Chondrocyte (in vitro differentiated cells): ENCODE data around the gene SENP8. TPM values are rescaled to one million over a fixed set of nuclear protein-coding genes. Genes with fewer than 3 reads are reported as not detected.

Experiments
- DNase-seq: peaks from one replicate; pipeline ENCODE4 v3.0.0; 2021; ENCODE audit warnings: mixed read lengths, low spot score
- H3K27ac Mint-ChIP-seq: one replicate; pipeline ENCODE4 v1.8.0; 2021; ENCODE audit warnings: mild to moderate bottlenecking, moderate library complexity, mixed read lengths; ENCODE audit not compliant: unreplicated experiment
- H3K27me3 Mint-ChIP-seq: 2 replicates; pipeline ENCODE4 v1.8.0; 2021; ENCODE audit warnings: low read depth, mixed read lengths
- H3K36me3 Mint-ChIP-seq: 2 replicates; pipeline ENCODE4 v1.8.0; 2021; ENCODE audit warnings: low read depth, mixed read lengths
- H3K4me1 Mint-ChIP-seq: 2 replicates; pipeline ENCODE4 v1.8.0; 2021; ENCODE audit warnings: low read depth, mild to moderate bottlenecking, mixed read lengths
- H3K4me3 Mint-ChIP-seq: one replicate; pipeline ENCODE4 v1.8.0; 2021; ENCODE audit warnings: mild to moderate bottlenecking, moderate library complexity, mixed read lengths; ENCODE audit not compliant: unreplicated experiment
- H3K9me3 Mint-ChIP-seq: 2 replicates; pipeline ENCODE4 v1.8.0; 2021; ENCODE audit warnings: low read depth, mixed read lengths
- total RNA-seq: library from RNA; stranded (reverse); gene quantifications from 3 replicates; pipeline ENCODE4 v1.2.1, GENCODE V29; 2021
- TF ChIP-seq, protein P1 (sequence below): fragments of 200-600 bp; sonication (generic); IDR thresholded peaks from 2 replicates; pipeline ENCODE4 v1.5.0; 2021; ENCODE audit warnings: antibody characterized with exemption, mild to moderate bottlenecking, moderate library complexity

SENP8 gene
- total RNA-seq, 1 donor from 2014 or later, result 2.9 TPM

DNA sequence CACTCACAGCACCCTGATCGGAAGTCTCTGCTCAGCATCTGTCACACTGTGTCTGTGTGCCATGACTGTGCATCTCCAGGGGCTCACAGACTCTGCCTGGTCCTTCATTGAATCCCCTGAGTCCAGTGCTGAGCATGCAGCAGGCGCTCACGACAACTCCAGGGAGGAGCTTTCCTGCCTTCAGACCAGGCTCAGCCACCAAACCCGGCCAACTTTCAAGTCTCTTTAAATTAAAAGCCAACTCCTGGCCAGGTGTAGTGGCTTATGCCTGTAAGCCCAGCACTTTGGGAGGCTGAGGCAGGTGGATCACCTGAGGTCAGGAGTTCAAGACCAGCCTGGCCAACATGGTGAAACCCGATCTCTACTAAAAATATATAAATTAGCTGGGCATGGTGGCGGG is 55.2 kb downstream of the SENP8 start:
- Mint-ChIP-seq H3K9me3 (no peaks in the 10 kb centered on the region), H3K36me3 (no peaks in the 10 kb centered on the region), H3K27me3 (peaks cover 9% of the 10 kb centered on the region), H3K4me3 (no peak overlapping the region), H3K27ac (no peak overlapping the region), H3K4me1 (peaks cover 10% of the 10 kb centered on the region)
- TF ChIP-seq, protein P1, sequence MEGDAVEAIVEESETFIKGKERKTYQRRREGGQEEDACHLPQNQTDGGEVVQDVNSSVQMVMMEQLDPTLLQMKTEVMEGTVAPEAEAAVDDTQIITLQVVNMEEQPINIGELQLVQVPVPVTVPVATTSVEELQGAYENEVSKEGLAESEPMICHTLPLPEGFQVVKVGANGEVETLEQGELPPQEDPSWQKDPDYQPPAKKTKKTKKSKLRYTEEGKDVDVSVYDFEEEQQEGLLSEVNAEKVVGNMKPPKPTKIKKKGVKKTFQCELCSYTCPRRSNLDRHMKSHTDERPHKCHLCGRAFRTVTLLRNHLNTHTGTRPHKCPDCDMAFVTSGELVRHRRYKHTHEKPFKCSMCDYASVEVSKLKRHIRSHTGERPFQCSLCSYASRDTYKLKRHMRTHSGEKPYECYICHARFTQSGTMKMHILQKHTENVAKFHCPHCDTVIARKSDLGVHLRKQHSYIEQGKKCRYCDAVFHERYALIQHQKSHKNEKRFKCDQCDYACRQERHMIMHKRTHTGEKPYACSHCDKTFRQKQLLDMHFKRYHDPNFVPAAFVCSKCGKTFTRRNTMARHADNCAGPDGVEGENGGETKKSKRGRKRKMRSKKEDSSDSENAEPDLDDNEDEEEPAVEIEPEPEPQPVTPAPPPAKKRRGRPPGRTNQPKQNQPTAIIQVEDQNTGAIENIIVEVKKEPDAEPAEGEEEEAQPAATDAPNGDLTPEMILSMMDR, result no peak
- no peak for DNase-seq

DNA sequence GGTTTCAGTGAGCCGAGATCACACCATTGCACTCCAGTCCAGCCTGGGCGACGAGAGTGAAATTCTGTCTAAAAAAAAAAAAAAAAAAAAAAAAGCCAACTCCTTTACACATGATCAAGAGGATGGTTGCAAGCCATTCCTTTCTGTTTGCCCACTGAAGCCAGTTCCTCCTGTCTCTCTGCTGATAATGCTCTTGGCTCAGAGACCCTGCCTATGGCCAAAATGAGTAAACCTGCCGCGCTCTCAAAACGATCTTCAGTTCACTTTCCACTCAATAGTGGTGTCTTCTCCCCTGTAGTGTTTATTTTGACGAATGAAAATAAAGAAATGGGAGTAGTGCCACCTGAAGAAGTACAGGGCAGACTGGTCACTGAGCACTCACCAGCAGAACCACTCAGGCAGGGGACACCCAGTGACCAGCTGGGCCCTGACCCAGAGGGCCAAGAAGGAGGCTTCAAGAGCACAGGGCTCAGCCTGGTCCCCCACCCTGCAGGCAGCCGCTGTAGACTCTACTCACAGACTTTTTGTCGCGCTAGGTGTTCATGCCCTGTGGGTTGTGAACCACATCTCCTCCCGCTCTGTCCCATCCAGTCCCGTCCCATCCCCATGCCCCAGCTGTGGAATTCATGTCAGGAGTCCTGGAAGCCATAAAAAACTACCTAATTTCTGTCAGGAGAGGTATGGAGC is 55.8 kb downstream of the SENP8 start:
- no peak for DNase-seq
- no peak overlapping the region for H3K27ac Mint-ChIP-seq
- no peak overlapping the region for H3K4me3 Mint-ChIP-seq
- no peaks in the 10 kb centered on the region for H3K36me3 Mint-ChIP-seq
- peaks cover 9% of the 10 kb centered on the region for H3K27me3 Mint-ChIP-seq
- peaks cover 4% of the 10 kb centered on the region for H3K4me1 Mint-ChIP-seq
- TF ChIP-seq, protein P1, result no peak
- H3K9me3 Mint-ChIP-seq, result no peaks in the 10 kb centered on the region

DNA sequence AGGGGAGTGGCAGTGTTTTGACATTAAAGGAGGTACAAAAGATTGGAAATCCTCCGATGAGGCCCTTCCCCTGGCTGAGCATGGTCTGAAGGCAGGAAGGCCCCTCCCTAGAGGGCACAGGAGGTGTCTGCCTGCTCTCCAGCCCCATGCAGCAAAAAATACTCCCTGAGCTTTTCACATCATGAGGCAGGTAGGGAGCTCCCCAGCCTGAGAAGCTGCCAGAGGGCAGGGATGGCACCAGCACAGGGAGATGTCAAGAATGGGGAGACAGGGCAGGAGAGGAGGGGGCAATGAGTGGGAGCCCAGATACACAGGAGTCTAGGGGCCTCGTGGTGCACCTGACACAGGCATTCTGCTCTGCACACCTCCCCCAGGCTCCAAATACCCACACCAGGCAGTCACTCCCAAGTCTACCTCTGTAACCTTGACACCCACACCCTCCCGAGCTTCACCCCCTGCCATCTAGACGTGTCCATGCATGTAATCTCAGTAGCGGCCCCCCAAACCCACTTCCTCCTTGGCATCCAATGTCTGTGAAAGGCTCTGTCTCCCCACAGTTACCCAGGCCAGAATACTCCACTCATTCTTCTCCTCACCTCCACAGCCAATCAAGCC is 56.5 kb downstream of the SENP8 start:
- H3K27ac Mint-ChIP-seq, result no peak overlapping the region
- no peak for DNase-seq
- peaks cover 2% of the 10 kb centered on the region for H3K4me1 Mint-ChIP-seq
- H3K27me3 Mint-ChIP-seq, result peaks cover 9% of the 10 kb centered on the region
- H3K4me3 Mint-ChIP-seq, result no peak overlapping the region
- TF ChIP-seq, protein P1, result no peak
- no peaks in the 10 kb centered on the region for H3K36me3 Mint-ChIP-seq
- no peaks in the 10 kb centered on the region for H3K9me3 Mint-ChIP-seq

DNA sequence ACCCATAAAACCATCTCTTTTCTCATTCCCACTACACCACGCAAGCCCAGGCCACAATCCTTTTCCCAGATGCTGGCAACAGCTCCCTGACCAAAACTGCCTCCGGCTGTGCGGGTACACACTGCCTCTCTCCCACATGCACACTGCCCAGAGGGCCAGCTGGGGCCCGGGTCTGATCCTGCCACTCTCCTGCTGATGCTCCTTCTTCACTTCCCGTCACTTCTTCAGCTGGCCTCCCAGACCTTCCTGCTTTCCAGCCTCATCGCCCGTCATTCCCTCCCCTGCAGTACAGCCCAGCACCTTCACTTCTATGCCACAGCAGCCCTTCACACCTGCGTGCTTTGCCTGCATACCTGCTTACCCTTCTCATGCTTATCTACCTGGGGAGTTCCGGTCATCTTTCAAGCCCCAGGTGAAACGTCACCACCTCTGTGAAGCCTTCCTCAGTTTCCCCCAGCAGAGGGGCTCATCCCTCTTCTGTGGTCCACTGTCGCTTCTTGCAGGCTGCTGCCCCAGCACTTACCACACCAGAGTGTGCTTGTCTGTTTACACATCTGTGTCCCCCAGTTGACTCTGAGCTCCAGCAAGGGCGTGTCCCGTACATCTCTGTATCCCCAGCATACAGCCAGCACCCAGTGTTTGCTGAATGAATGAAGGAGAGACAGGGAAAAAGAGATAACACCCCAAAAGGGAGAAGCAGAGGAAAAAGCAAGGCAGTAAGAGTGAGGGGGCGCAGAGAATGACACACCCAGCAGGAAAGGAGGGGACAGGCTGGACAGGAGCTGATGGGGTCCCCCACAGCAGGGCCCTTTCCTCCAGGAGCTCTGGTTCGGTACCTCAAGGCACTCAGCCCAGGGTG is 57.2 kb downstream of the SENP8 start:
- Mint-ChIP-seq H3K27me3 (peaks cover 9% of the 10 kb centered on the region), H3K9me3 (no peaks in the 10 kb centered on the region), H3K4me1 (peaks cover 8% of the 10 kb centered on the region), H3K36me3 (no peaks in the 10 kb centered on the region), H3K4me3 (no peak overlapping the region), H3K27ac (no peak overlapping the region)
- TF ChIP-seq, protein P1, result no peak
- no peak for DNase-seq

DNA sequence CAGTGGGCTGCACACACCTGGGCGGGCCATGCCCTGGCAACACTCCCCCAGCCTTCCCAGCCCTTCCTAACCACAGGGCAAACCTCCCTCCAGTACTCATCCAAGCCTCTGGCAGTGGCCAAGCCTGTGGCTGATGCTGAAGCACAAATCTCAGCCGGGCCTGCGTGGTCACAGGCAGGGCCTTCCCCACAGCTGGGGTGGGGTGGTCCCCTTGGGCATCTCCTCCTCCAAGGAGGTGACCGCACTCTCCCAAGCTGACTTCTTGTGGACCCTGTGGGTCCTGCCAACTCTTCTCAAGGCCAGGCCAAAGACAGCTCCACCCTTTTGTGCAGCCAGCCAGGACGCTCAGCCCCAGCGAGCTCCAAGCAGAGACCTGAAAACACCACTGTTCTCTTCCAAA is 58.0 kb downstream of the SENP8 start:
- H3K4me1 Mint-ChIP-seq, result peaks cover 8% of the 10 kb centered on the region
- H3K27me3 Mint-ChIP-seq, result peaks cover 9% of the 10 kb centered on the region

More for the DNA sequence above, 58.0 kb downstream of the SENP8 start:
- TF ChIP-seq, protein P1, result no peak
- H3K9me3 Mint-ChIP-seq, result no peaks in the 10 kb centered on the region
- H3K4me3 Mint-ChIP-seq, result no peak overlapping the region
- no peaks in the 10 kb centered on the region for H3K36me3 Mint-ChIP-seq
- no peak for DNase-seq
- no peak overlapping the region for H3K27ac Mint-ChIP-seq
